GM23338 (cell line): ENCODE measurements around the gene GPR101.

ENCODE experiments used
- CREB1 ChIP-seq: fragments of 250-450 bp; sonication (Bioruptor Pico); IDR thresholded peaks from 2 replicates; pipeline ENCODE4 v1.5.0; 2020; ENCODE audit warnings: low read depth, mild to moderate bottlenecking, moderate library complexity
- ETS1 ChIP-seq: IDR thresholded peaks from 2 replicates; pipeline ENCODE4 v1.6.1; 2016; ENCODE audit warnings: antibody characterized with exemption
- EZH2phosphoT487 ChIP-seq: fragments of 200-600 bp; sonication (generic); IDR thresholded peaks from one replicate; pipeline ENCODE4 v1.8.1; 2018; ENCODE audit warnings: antibody characterized with exemption; ENCODE audit not compliant: unreplicated experiment
- JUNB ChIP-seq: IDR thresholded peaks from one replicate; pipeline ENCODE4 v1.6.1; 2016; ENCODE audit warnings: antibody characterized with exemption; ENCODE audit not compliant: unreplicated experiment
- POLR2AphosphoS5 ChIP-seq: IDR thresholded peaks from 2 replicates; pipeline ENCODE4 v1.6.1; 2016; ENCODE audit warnings: antibody characterized with exemption, low read depth
- STAT1 ChIP-seq: IDR thresholded peaks from one replicate; pipeline ENCODE4 v1.6.1; 2016; ENCODE audit warnings: antibody characterized with exemption; ENCODE audit not compliant: unreplicated experiment
- ZNF114 ChIP-seq: fragments of 250-450 bp; sonication (Bioruptor Pico); IDR thresholded peaks from 2 replicates; pipeline ENCODE4 v1.5.0; 2020; ENCODE audit warnings: mild to moderate bottlenecking, moderate library complexity
- TF ChIP-seq, protein P1 (sequence below), 2 experiments: fragments of 200-600 bp in 1 of 2; sonication (generic) in 1 of 2; conservative IDR thresholded peaks; 2 replicates each; pipeline versions ENCODE4 v1.5.1 to v1.6.1; 2016 to 2017; ENCODE audit warnings: antibody characterized with exemption in 2 of 2, low read depth in 2 of 2, mild to moderate bottlenecking in 2 of 2, moderate library complexity in 1 of 2
- TF ChIP-seq, protein P2 (sequence below): IDR thresholded peaks from one replicate; pipeline ENCODE4 v1.6.1; 2018; ENCODE audit warnings: antibody characterized with exemption; ENCODE audit not compliant: unreplicated experiment

DNA sequence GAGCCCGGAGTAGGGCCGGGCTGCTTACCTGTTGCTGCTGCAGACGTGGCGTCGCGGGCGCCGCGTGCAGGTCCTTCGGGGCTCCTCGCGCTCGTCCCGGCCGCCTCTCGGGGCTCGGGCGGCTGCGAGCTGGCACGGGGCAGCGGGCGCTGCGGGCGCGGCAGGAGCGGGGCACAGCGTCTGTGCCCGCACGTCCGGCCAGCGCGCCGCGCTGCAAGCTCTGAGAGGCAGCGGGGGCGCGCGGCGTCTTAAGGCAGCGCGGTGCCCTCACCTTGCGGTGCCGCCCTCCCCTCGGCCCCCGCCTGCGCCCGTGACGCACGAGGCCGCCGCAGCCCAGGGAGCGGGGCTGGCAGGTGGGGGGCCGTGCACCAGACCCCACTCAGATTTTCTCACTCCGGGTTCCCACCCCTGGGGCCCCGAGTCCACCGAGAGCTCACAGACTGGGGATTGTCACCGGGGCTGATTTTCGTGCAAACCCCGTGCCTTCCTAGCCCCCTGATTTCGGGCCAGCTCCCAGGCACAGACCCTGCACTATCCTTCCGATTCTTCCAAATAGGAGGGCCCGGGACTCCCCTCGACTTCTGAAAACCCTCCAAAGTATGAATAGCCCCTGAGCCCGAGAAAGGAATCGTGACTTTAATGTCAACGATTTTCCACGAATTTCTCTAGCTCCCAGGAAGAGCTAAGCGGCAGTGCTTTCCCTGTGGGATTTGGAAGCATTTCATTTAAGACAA is at the start of gene GPR101:
- TF ChIP-seq, protein P1, sequence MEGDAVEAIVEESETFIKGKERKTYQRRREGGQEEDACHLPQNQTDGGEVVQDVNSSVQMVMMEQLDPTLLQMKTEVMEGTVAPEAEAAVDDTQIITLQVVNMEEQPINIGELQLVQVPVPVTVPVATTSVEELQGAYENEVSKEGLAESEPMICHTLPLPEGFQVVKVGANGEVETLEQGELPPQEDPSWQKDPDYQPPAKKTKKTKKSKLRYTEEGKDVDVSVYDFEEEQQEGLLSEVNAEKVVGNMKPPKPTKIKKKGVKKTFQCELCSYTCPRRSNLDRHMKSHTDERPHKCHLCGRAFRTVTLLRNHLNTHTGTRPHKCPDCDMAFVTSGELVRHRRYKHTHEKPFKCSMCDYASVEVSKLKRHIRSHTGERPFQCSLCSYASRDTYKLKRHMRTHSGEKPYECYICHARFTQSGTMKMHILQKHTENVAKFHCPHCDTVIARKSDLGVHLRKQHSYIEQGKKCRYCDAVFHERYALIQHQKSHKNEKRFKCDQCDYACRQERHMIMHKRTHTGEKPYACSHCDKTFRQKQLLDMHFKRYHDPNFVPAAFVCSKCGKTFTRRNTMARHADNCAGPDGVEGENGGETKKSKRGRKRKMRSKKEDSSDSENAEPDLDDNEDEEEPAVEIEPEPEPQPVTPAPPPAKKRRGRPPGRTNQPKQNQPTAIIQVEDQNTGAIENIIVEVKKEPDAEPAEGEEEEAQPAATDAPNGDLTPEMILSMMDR (conservative IDR thresholded peaks at IDR 0.05; ENCODE audit: low read depth in 2 of 2) = no peak
- TF ChIP-seq, protein P2, sequence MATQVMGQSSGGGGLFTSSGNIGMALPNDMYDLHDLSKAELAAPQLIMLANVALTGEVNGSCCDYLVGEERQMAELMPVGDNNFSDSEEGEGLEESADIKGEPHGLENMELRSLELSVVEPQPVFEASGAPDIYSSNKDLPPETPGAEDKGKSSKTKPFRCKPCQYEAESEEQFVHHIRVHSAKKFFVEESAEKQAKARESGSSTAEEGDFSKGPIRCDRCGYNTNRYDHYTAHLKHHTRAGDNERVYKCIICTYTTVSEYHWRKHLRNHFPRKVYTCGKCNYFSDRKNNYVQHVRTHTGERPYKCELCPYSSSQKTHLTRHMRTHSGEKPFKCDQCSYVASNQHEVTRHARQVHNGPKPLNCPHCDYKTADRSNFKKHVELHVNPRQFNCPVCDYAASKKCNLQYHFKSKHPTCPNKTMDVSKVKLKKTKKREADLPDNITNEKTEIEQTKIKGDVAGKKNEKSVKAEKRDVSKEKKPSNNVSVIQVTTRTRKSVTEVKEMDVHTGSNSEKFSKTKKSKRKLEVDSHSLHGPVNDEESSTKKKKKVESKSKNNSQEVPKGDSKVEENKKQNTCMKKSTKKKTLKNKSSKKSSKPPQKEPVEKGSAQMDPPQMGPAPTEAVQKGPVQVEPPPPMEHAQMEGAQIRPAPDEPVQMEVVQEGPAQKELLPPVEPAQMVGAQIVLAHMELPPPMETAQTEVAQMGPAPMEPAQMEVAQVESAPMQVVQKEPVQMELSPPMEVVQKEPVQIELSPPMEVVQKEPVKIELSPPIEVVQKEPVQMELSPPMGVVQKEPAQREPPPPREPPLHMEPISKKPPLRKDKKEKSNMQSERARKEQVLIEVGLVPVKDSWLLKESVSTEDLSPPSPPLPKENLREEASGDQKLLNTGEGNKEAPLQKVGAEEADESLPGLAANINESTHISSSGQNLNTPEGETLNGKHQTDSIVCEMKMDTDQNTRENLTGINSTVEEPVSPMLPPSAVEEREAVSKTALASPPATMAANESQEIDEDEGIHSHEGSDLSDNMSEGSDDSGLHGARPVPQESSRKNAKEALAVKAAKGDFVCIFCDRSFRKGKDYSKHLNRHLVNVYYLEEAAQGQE = no peak
- TF ChIP-seq POLR2AphosphoS5 (no peak), ZNF114 (CRISPR knock-in tag) (no peak), EZH2phosphoT487 (no peak), STAT1 (no peak), CREB1 (no peak), ETS1 (no peak), JUNB (no peak)
